Duodenal mucosa (tissue), 2 donors: ENCODE results near the gene PMEL.
A peak's percentile ranks its signal among the peaks of the same experiment; 100 is the strongest.
"Not testable (repeated sequence)": the region's sequence is repeated elsewhere in the genome, so short reads cannot be mapped to it uniquely, and the experiment has no call there.

Source experiments
- H3K27ac ChIP-seq: one replicate; pipeline ENCODE4 v1.7.0; 2013; ENCODE audit warnings: low read depth, low read length
- H3K27me3 ChIP-seq, 2 donors: one replicate each; pipeline ENCODE4 v1.7.0; 2013; ENCODE audit warnings: low read length in 2 of 2, control low read depth in 1 of 2; ENCODE audit not compliant: insufficient read depth in 2 of 2, control insufficient read depth in 1 of 2
- H3K36me3 ChIP-seq, 2 donors: one replicate each; pipeline ENCODE4 v1.7.0; 2013; ENCODE audit warnings: low read length in 2 of 2, control low read depth in 1 of 2; ENCODE audit not compliant: insufficient read depth in 2 of 2, control insufficient read depth in 1 of 2
- H3K4me1 ChIP-seq, 2 donors: one replicate each; pipeline ENCODE4 v1.7.0; 2013; ENCODE audit warnings: low read length in 2 of 2, control low read depth in 1 of 2; ENCODE audit not compliant: insufficient read depth in 2 of 2, control insufficient read depth in 1 of 2
- H3K4me3 ChIP-seq, 2 donors: one replicate each; pipeline ENCODE4 v1.7.0; 2013; ENCODE audit warnings: low read length in 2 of 2, low read depth in 1 of 2
- H3K9ac ChIP-seq, 2 donors: one replicate each; pipeline ENCODE4 v1.7.0; 2013; ENCODE audit warnings: low read length in 2 of 2, low read depth in 1 of 2
- H3K9me3 ChIP-seq, 2 donors: one replicate each; pipeline ENCODE4 v1.7.0; 2013; ENCODE audit warnings: low read length in 2 of 2, control low read depth in 1 of 2; ENCODE audit not compliant: control insufficient read depth in 1 of 2

The PMEL gene

DNA sequence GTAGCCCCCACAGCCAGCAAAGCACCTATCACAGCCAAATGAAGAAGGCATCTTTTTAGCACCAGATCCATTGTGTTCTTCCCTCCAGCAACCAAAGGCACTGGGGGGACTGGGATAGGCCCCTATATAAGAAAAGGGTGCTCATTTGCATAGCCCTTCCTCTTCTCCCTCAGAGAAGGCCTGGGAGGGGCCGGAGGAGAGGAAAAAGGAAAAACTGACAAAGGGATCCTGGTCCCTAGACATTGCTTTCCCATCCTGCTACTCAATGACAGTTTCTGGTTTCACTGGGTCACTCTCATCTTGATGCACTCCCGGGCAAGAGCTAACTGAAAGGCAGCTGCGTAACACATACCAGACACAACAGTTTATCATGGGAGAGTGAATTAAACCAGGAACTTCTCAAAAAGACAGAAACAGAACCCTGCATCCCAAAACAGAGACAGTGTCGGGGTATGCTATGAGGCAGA is at the start of gene PMEL:
Gene PMEL, minus strand, starts transcription at position 102 of the 467 bp plus-strand sequence. Its CDS starts 31 bp downstream, at position 71.
- H3K27ac ChIP-seq: peak within 1 kb of the TSS; percentile 59

GRCh38 chr12:56014205-56014604 is 48.4 kb upstream of the PMEL start:
- H3K9me3 ChIP-seq: no peaks in the 10 kb centered on the region
- H3K27me3 ChIP-seq: no peaks in the 10 kb centered on the region
- peaks cover 17 to 20% of the 10 kb centered on the region in 2 donors for H3K4me1 ChIP-seq
- no peak overlapping the region for H3K27ac ChIP-seq
- no peak overlapping the region for H3K9ac ChIP-seq
- H3K36me3 ChIP-seq: no peaks in the 10 kb centered on the region
- no peak overlapping the region for H3K4me3 ChIP-seq

More for the DNA sequence above, at the start of gene PMEL:
- no peaks in the 10 kb centered on the region for H3K27me3 ChIP-seq
- peaks cover 0 to 2% of the 10 kb centered on the region in 2 donors for H3K36me3 ChIP-seq
- H3K9me3 ChIP-seq: no peaks in the 10 kb centered on the region
- H3K9ac ChIP-seq: peak within 1 kb of the TSS; percentile 93 to 95
- peak within 1 kb of the TSS; percentile 85 to 92 for H3K4me3 ChIP-seq
- peaks cover 20 to 22% of the 10 kb centered on the region in 2 donors for H3K4me1 ChIP-seq

DNA sequence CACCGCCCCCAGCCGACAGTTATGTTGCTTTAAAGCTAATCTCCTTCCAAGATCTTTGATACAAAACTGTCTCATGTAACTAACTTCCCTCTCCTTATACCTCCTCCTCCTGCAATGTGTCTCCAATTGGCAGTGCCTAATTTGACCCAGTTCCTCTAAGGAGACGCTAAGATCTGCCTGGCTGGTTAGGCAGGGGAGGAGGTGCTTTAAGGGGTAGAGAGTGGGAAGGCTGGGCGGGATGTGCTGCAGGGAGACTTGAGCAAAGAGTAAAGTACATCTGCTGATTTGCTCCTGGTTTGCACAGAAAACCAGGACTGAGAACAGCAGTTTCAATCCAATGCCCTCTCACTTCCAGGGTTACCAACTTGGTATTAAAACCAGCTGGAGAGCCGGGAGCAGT is 47.6 kb upstream of the PMEL start:
- Histone ChIP-seq H3K36me3 (no peaks in the 10 kb centered on the region), H3K4me1 (peaks cover 19 to 20% of the 10 kb centered on the region in 2 donors), H3K27me3 (no peaks in the 10 kb centered on the region), H3K9me3 (no peaks in the 10 kb centered on the region), H3K4me3 (no peak overlapping the region), H3K9ac (peak overlapping the region in 1 of 2 donors; percentile 0), H3K27ac (no peak overlapping the region)

- no peaks in the 10 kb centered on the region for H3K9me3 ChIP-seq
- peaks cover 26% of the 10 kb centered on the region in 2 donors for H3K4me1 ChIP-seq
- no peak overlapping the region for H3K9ac ChIP-seq
- H3K4me3 ChIP-seq: no peak overlapping the region
- no peak overlapping the region for H3K27ac ChIP-seq
- H3K36me3 ChIP-seq: no peaks in the 10 kb centered on the region
- H3K27me3 ChIP-seq: no peaks in the 10 kb centered on the region
These were observed 45.8 kb upstream of the PMEL start for GRCh38 chr12:56011509-56012090.

DNA sequence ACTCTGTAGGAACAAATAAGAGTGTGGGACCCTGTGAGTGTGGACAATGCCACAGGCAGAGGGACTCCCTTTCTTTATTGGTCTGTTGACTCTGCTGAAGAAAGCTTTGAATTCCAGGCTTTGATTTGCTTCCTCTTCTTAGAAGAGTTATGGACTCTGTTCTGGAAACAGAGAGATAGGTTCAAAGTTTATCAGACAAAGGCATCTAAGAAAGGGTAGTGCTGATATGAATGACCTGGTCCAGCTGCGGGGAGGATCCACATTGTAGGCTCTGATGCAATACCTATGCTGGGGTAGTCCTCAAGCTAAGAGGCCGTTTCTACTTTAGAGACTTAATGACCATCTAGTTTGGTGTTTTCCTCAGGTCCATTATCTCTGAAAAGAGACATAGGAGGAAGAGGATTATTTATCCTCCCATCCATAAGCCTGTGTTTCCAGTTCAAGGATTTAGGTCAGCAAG is 44.3 kb upstream of the PMEL start:
- Histone ChIP-seq H3K36me3 (no peaks in the 10 kb centered on the region), H3K9ac (no peak overlapping the region), H3K9me3 (no peaks in the 10 kb centered on the region), H3K27me3 (no peaks in the 10 kb centered on the region), H3K4me3 (no peak overlapping the region), H3K4me1 (peaks cover 22 to 26% of the 10 kb centered on the region in 2 donors), H3K27ac (no peak overlapping the region)

GRCh38 chr12:56007564-56008559 is 42.0 kb upstream of the PMEL start:
- H3K27me3 ChIP-seq: no peaks in the 10 kb centered on the region
- peak overlapping the region; percentile 43 to 69 for H3K9ac ChIP-seq
- peak overlapping the region; percentile 87 to 88 for H3K4me3 ChIP-seq
- no peaks in the 10 kb centered on the region for H3K9me3 ChIP-seq
- H3K27ac ChIP-seq: peak overlapping the region; percentile 84
- peaks cover 12% of the 10 kb centered on the region in 2 donors for H3K4me1 ChIP-seq
- H3K36me3 ChIP-seq: peaks cover 10 to 18% of the 10 kb centered on the region in 2 donors

DNA sequence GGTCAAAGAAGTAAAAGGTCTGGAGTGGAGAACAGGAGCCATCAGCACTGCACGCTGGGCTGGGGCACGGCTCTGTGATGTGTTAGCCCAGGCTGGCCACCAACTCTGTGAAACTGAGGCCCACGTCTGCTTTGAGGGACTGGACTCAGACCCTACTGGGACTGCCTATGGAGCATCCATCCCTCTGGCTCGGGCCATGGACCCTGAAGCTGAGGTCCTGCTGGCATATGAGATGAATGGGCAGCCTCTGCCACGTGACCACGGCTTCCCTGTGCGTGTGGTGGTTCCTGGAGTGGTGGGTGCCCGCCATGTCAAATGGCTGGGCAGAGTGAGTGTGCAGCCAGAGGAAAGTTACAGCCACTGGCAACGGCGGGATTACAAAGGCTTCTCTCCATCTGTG is 38.4 kb upstream of the PMEL start:
- Histone ChIP-seq H3K36me3 (peaks cover 20 to 23% of the 10 kb centered on the region in 2 donors), H3K9ac (no peak overlapping the region), H3K4me3 (no peak overlapping the region)

GRCh38 chr12:56003376-56003775 is 37.5 kb upstream of the PMEL start:
- peaks cover 14 to 19% of the 10 kb centered on the region in 2 donors for H3K4me1 ChIP-seq
- H3K4me3 ChIP-seq, H3K27me3 ChIP-seq, H3K9ac ChIP-seq, H3K9me3 ChIP-seq, H3K27ac ChIP-seq: not testable (repeated sequence)
- peaks cover 20 to 23% of the 10 kb centered on the region in 2 donors for H3K36me3 ChIP-seq

More for the DNA sequence above, 38.4 kb upstream of the PMEL start:
- H3K4me1 ChIP-seq: peaks cover 13 to 21% of the 10 kb centered on the region in 2 donors
- no peaks in the 10 kb centered on the region for H3K9me3 ChIP-seq
- no peaks in the 10 kb centered on the region for H3K27me3 ChIP-seq
- H3K27ac ChIP-seq: no peak overlapping the region

DNA sequence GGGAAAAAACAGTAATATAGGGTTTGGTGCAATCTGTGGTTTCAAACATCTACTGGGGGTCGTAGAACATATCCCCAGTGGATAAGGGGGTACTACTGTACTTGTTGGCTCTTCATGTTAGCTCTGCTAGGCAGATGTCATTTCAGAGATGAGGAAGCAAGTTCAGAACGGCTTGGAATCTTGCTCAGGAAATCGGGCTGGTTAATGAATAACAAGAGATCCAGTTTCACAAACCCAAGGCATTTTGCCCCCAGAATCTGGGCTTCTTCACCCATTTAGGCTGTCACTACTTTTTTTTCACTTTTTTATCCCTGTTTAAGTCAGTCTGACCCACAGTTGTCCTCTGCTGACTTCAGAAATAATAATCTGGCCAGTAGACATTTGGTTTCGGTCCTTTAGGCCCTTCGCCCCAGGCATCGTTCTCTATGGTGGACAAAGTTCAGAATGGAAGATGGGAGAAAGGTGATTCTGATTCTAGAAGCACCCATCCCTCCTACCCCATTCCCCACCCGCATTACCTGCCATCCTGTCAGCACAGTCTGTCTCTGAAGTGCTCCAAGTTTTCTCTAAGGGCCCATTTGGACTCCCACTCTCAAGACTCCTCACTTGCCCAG is 35.8 kb upstream of the PMEL start:
- Histone ChIP-seq H3K4me1 (peaks cover 13 to 19% of the 10 kb centered on the region in 2 donors), H3K27ac (peak overlapping the region; percentile 5), H3K27me3 (no peaks in the 10 kb centered on the region), H3K36me3 (peaks cover 20 to 23% of the 10 kb centered on the region in 2 donors), H3K9ac (peak overlapping the region in 1 of 2 donors; percentile 33), H3K9me3 (no peaks in the 10 kb centered on the region), H3K4me3 (peak overlapping the region; percentile 2 to 13)
